HG03442 (cell line): ENCODE results near the gene AHR.

Source experiments
- ATAC-seq: cut with Tn5 transposase; IDR thresholded peaks from one replicate; pipeline ENCODE4 v1.9.1; 2021; ENCODE audit warnings: mild to moderate bottlenecking, moderate library complexity; ENCODE audit not compliant: unreplicated experiment

AHR gene

GRCh38 chr7:17302575-17303142 lies 4.2 kb downstream of the AHR start:
- ATAC-seq = peak; percentile 29

- ATAC-seq = no peak
Measured at GRCh38 chr7:17304926-17305325, 6.5 kb downstream of the AHR start.

- ATAC-seq = no peak
Measured at GRCh38 chr7:17305387-17306171, 7.1 kb downstream of the AHR start.

- no peak for ATAC-seq
Measured at GRCh38 chr7:17307000-17307399, 8.5 kb downstream of the AHR start.

GRCh38 chr7:17307558-17307957 lies 9.1 kb downstream of the AHR start:
- ATAC-seq = no peak

- no peak for ATAC-seq
Measured at GRCh38 chr7:17307969-17308648, 9.7 kb downstream of the AHR start.

GRCh38 chr7:17311194-17311593 lies 12.7 kb downstream of the AHR start:
- ATAC-seq = no peak

GRCh38 chr7:17311952-17312351 lies 13.5 kb downstream of the AHR start:
- ATAC-seq = no peak

GRCh38 chr7:17312641-17313040 lies 14.2 kb downstream of the AHR start:
- ATAC-seq = no peak

GRCh38 chr7:17313194-17313593 lies 14.7 kb downstream of the AHR start:
- no peak for ATAC-seq

GRCh38 chr7:17315974-17316373 lies 17.5 kb downstream of the AHR start:
- ATAC-seq = peak; percentile 74

GRCh38 chr7:17318146-17318545 lies 19.7 kb downstream of the AHR start:
- ATAC-seq = no peak

- ATAC-seq = no peak
Measured at GRCh38 chr7:17319164-17320101, 21.0 kb downstream of the AHR start.

- no peak for ATAC-seq
Measured at GRCh38 chr7:17320102-17320497, 21.6 kb downstream of the AHR start.

- no peak for ATAC-seq
Measured at GRCh38 chr7:17320657-17321056, 22.2 kb downstream of the AHR start.

GRCh38 chr7:17325364-17325763 lies 26.9 kb downstream of the AHR start:
- ATAC-seq = no peak

GRCh38 chr7:17326378-17326777 lies 27.9 kb downstream of the AHR start:
- ATAC-seq = no peak

GRCh38 chr7:17328641-17329040 lies 30.2 kb downstream of the AHR start:
- no peak for ATAC-seq

- no peak for ATAC-seq
Measured at GRCh38 chr7:17329440-17329839, 31.0 kb downstream of the AHR start.

GRCh38 chr7:17331891-17332501 lies 33.5 kb downstream of the AHR start:
- ATAC-seq = no peak

GRCh38 chr7:17333221-17333620 lies 34.8 kb downstream of the AHR start:
- ATAC-seq = no peak
